Endodermal cell (in vitro differentiated cells): ENCODE results near the gene PRPH. TPM values are rescaled to one million over a fixed set of nuclear protein-coding genes. Genes with fewer than 3 reads are reported as not detected.

ENCODE experiments used
- DNase-seq: peaks from one replicate; pipeline ENCODE4 v3.0.0-alpha.2; 2017
- H3K27ac ChIP-seq: 2 replicates; pipeline ENCODE4 v1.5.1; 2013; ENCODE audit warnings: mild to moderate bottlenecking, low read depth, low read length, moderate library complexity
- H3K27me3 ChIP-seq: 2 replicates; pipeline ENCODE4 v1.6.1; 2013; ENCODE audit warnings: mild to moderate bottlenecking, low read length, moderate library complexity; ENCODE audit not compliant: insufficient read depth, control insufficient read depth, poor library complexity, severe bottlenecking
- H3K36me3 ChIP-seq: 2 replicates; pipeline ENCODE4 v1.7.0; 2013; ENCODE audit warnings: mild to moderate bottlenecking, low read length, moderate library complexity; ENCODE audit not compliant: control insufficient read depth, insufficient read depth
- H3K4me1 ChIP-seq: one replicate; pipeline ENCODE4 v1.7.0; 2013; ENCODE audit warnings: low read length; ENCODE audit not compliant: control insufficient read depth, insufficient read depth
- H3K4me3 ChIP-seq: 2 replicates; pipeline ENCODE4 v1.5.1; 2013; ENCODE audit warnings: mild to moderate bottlenecking, low read length, moderate library complexity
- H3K9ac ChIP-seq: 2 replicates; pipeline ENCODE4 v1.6.1; 2013; ENCODE audit warnings: mild to moderate bottlenecking, low read length, moderate library complexity; ENCODE audit not compliant: poor library complexity, severe bottlenecking; ENCODE audit errors: extremely low read depth
- H3K9me3 ChIP-seq: 2 replicates; pipeline ENCODE4 v1.6.1; 2013; ENCODE audit warnings: mild to moderate bottlenecking, low read length, moderate library complexity; ENCODE audit not compliant: control insufficient read depth
- H3K27ac Mint-ChIP-seq: 2 replicates; pipeline ENCODE4 v1.8.0; 2020; ENCODE audit warnings: mixed read lengths
- H3K27me3 Mint-ChIP-seq: 2 replicates; pipeline ENCODE4 v1.8.0; 2021; ENCODE audit warnings: mild to moderate bottlenecking, mixed read lengths; ENCODE audit not compliant: insufficient read depth
- H3K36me3 Mint-ChIP-seq: 2 replicates; pipeline ENCODE4 v1.8.0; 2020; ENCODE audit warnings: low read depth, mixed read lengths
- H3K4me1 Mint-ChIP-seq: 2 replicates; pipeline ENCODE4 v1.8.0; 2020; ENCODE audit warnings: mixed read lengths
- H3K4me3 Mint-ChIP-seq: 2 replicates; pipeline ENCODE4 v1.8.0; 2020; ENCODE audit warnings: mild to moderate bottlenecking, moderate library complexity, mixed read lengths
- H3K9me3 Mint-ChIP-seq: 2 replicates; pipeline ENCODE4 v1.8.0; 2020; ENCODE audit warnings: mild to moderate bottlenecking, mixed read lengths
- CTCF ChIP-seq: fragments of 200-600 bp; sonication (generic); conservative IDR thresholded peaks from 2 replicates; pipeline ENCODE4 v1.5.0; 2021; ENCODE audit warnings: antibody characterized with exemption, mild to moderate bottlenecking
- WGBS, 2 experiments: methylation state at CpG; one replicate each; pipeline versions ENCODE4 v1.1.5 to v1.1.7; 2013; ENCODE audit warnings: missing lambda C conversion rate in 2 of 2, mixed read lengths in 1 of 2; ENCODE audit not compliant: insufficient coverage in 1 of 2, insufficient read length in 1 of 2; 5-methylcytosine and 5-hydroxymethylcytosine counted together
- total RNA-seq, 2 donors: library from RNA; stranded (reverse); fragmentation: NEBNext Ultra II Directional in 1 of 2; extraction: Animal tissue kit (Norgen Biotek cat#: 25700) in 1 of 2; gene quantifications; 2 replicates in 1 of 2; 3 replicates in 1 of 2; pipeline ENCODE4 v1.2.1, GENCODE V29; 2021

Gene PRPH
- total RNA-seq, 2 donors from 2014 or later: 0.42 to 0.51 TPM

- Histone ChIP-seq H3K4me3 (no peak overlapping the region), H3K4me1 (peaks cover 1% of the 10 kb centered on the region), H3K9me3 (no peaks in the 10 kb centered on the region), H3K9ac (no peak overlapping the region), H3K27me3 (peaks cover 27% of the 10 kb centered on the region), H3K36me3 (peaks cover 53% of the 10 kb centered on the region), H3K27ac (no peak overlapping the region)
- H3K9me3 Mint-ChIP-seq: no peaks in the 10 kb centered on the region
- DNase-seq: no peak
- H3K27ac Mint-ChIP-seq: no peak overlapping the region
- H3K4me3 Mint-ChIP-seq: no peak overlapping the region
- H3K4me1 Mint-ChIP-seq: no peaks in the 10 kb centered on the region
- H3K27me3 Mint-ChIP-seq: peaks cover 14% of the 10 kb centered on the region
- no peak for TF ChIP-seq CTCF
- WGBS, 2 experiments: 93 to 100% methylated on average over 3 to 12 of the region's 12 CpGs
- peaks cover 30% of the 10 kb centered on the region for H3K36me3 Mint-ChIP-seq
Observed at GRCh38 chr12:49328816-49329215, 33.9 kb downstream of the PRPH start.

- Mint-ChIP-seq H3K9me3 (no peaks in the 10 kb centered on the region), H3K4me3 (no peak overlapping the region), H3K27me3 (peaks cover 26% of the 10 kb centered on the region), H3K27ac (no peak overlapping the region), H3K36me3 (peaks cover 26% of the 10 kb centered on the region), H3K4me1 (no peaks in the 10 kb centered on the region)
- H3K9ac ChIP-seq: no peak overlapping the region
- no peak overlapping the region for H3K4me3 ChIP-seq
- WGBS, 2 experiments: 94 to 100% methylated on average over 7 of the region's 7 CpGs
- TF ChIP-seq CTCF: no peak
- peaks cover 40% of the 10 kb centered on the region for H3K27me3 ChIP-seq
- H3K9me3 ChIP-seq: no peaks in the 10 kb centered on the region
- no peak for DNase-seq
- H3K27ac ChIP-seq: no peak overlapping the region
- no peaks in the 10 kb centered on the region for H3K4me1 ChIP-seq
- H3K36me3 ChIP-seq: peaks cover 53% of the 10 kb centered on the region
Observed at GRCh38 chr12:49330032-49330619, 35.2 kb downstream of the PRPH start.

- no peaks in the 10 kb centered on the region for H3K4me1 Mint-ChIP-seq
Observed at GRCh38 chr12:49330631-49331379, 35.9 kb downstream of the PRPH start.

More at GRCh38 chr12:49330631-49331379, 35.9 kb downstream of the PRPH start:
- TF ChIP-seq CTCF: no peak
- peaks cover 47% of the 10 kb centered on the region for H3K27me3 ChIP-seq
- peaks cover 25% of the 10 kb centered on the region for H3K36me3 Mint-ChIP-seq
- no peaks in the 10 kb centered on the region for H3K4me1 ChIP-seq
- H3K27ac Mint-ChIP-seq: no peak overlapping the region
- H3K27ac ChIP-seq: no peak overlapping the region
- H3K4me3 ChIP-seq: no peak overlapping the region
- H3K9me3 Mint-ChIP-seq: no peaks in the 10 kb centered on the region
- no peaks in the 10 kb centered on the region for H3K9me3 ChIP-seq
- WGBS, 2 experiments: 76 to 94% methylated on average over 9 to 13 of the region's 14 CpGs
- DNase-seq: peak; percentile 59
- H3K27me3 Mint-ChIP-seq: peaks cover 33% of the 10 kb centered on the region
- H3K36me3 ChIP-seq: peaks cover 47% of the 10 kb centered on the region
- no peak overlapping the region for H3K4me3 Mint-ChIP-seq
- H3K9ac ChIP-seq: no peak overlapping the region
